ENCODE measurements around the gene UST. TPM values are rescaled to one million over a fixed set of nuclear protein-coding genes. Genes with fewer than 3 reads are reported as not detected.
"Not testable (repeated sequence)": the region's sequence is repeated elsewhere in the genome, so short reads cannot be mapped to it uniquely, and the experiment has no call there.

UST gene
- total RNA-seq, 4 donors from 2014 or later = 4.8 to 9.0 (median 7.8) TPM

GRCh38 chr6:148771896-148772554 lies 25.2 kb downstream of the UST start:
- H3K9me3 ChIP-seq = no peaks in the 10 kb centered on the region
- no peak overlapping the region for H3K27ac ChIP-seq
- no peak for DNase-seq
- 80 to 82% methylated on average over 3 to 6 of the region's 6 CpGs for WGBS, 2 donors (ENCODE audit: low coverage in 1 of 2)
- peaks cover 0 to 11% (median 0%) of the 10 kb centered on the region in 4 donors for H3K4me1 ChIP-seq
- no peaks in the 10 kb centered on the region for H3K36me3 ChIP-seq
- in situ Hi-C loops (cut with MboI; ENCODE audit: low pct_ligation_motif_present in 1 of 4, low pct_unique_long_range_greater_than_20kb in 1 of 4, low sequenced_read_pairs in 3 of 4) = no loop called here
- intact Hi-C loops (cut with DNase I; ENCODE audit: low total_unique reads) = no loop called here
- H3K4me3 ChIP-seq = no peak overlapping the region
- TF ChIP-seq POLR2AphosphoS5 (IDR thresholded peaks at IDR 0.05) (no peak), POLR2A (IDR thresholded peaks at IDR 0.05) (no peak)
- no peaks in the 10 kb centered on the region for H3K27me3 ChIP-seq

GRCh38 chr6:148775161-148775560 lies 28.3 kb downstream of the UST start:
- Histone ChIP-seq H3K36me3 (no peaks in the 10 kb centered on the region), H3K9me3 (no peaks in the 10 kb centered on the region), H3K27ac (no peak overlapping the region), H3K4me1 (peaks cover 0 to 15% (median 0%) of the 10 kb centered on the region in 4 donors), H3K4me3 (no peak overlapping the region), H3K27me3 (no peaks in the 10 kb centered on the region)
- 78 to 83% methylated on average over 6 of the region's 6 CpGs for WGBS, 2 donors (ENCODE audit: low coverage in 1 of 2)
- in situ Hi-C loops (cut with MboI; ENCODE audit: low pct_ligation_motif_present in 1 of 4, low pct_unique_long_range_greater_than_20kb in 1 of 4, low sequenced_read_pairs in 3 of 4) = no loop called here
- intact Hi-C loops (cut with DNase I; ENCODE audit: low total_unique reads) = no loop called here
- no peak for DNase-seq
- TF ChIP-seq POLR2AphosphoS5 (IDR thresholded peaks at IDR 0.05) (no peak), EP300 (IDR thresholded peaks at IDR 0.05; ENCODE audit: low read depth) (no peak), POLR2A (IDR thresholded peaks at IDR 0.05) (no peak), CTCF (IDR thresholded peaks at IDR 0.05) (no peak)

- no peak overlapping the region for H3K4me3 ChIP-seq
- in situ Hi-C loops (cut with MboI; ENCODE audit: low pct_ligation_motif_present in 1 of 4, low pct_unique_long_range_greater_than_20kb in 1 of 4, low sequenced_read_pairs in 3 of 4) = no loop called here
- no peaks in the 10 kb centered on the region for H3K27me3 ChIP-seq
- no peaks in the 10 kb centered on the region for H3K9me3 ChIP-seq
- DNase-seq = no peak
- no peaks in the 10 kb centered on the region for H3K36me3 ChIP-seq
- no peak for TF ChIP-seq POLR2A (IDR thresholded peaks at IDR 0.05)
- no peak for TF ChIP-seq POLR2AphosphoS5 (IDR thresholded peaks at IDR 0.05)
- no peak for TF ChIP-seq EP300 (IDR thresholded peaks at IDR 0.05; ENCODE audit: low read depth)
- TF ChIP-seq CTCF (IDR thresholded peaks at IDR 0.05) = no peak
- peak overlapping the region; percentile 16 to 49 (median 33) for H3K27ac ChIP-seq
- intact Hi-C loops (cut with DNase I; ENCODE audit: low total_unique reads) = no loop called here
- H3K4me1 ChIP-seq = peaks cover 0 to 15% (median 0%) of the 10 kb centered on the region in 4 donors
- WGBS, 2 donors (ENCODE audit: low coverage in 1 of 2) = 73 to 76% methylated on average over 6 to 15 of the region's 15 CpGs
Measured at GRCh38 chr6:148776321-148777308, 29.8 kb downstream of the UST start.

- Histone ChIP-seq H3K36me3 (no peaks in the 10 kb centered on the region), H3K27ac (no peak overlapping the region), H3K4me1 (peaks cover 0 to 15% (median 0%) of the 10 kb centered on the region in 4 donors), H3K27me3 (no peaks in the 10 kb centered on the region), H3K4me3 (no peak overlapping the region), H3K9me3 (no peaks in the 10 kb centered on the region)
- DNase-seq = no peak
- intact Hi-C loops (cut with DNase I; ENCODE audit: low total_unique reads) = no loop called here
- TF ChIP-seq CTCF (IDR thresholded peaks at IDR 0.05) = no peak
- no peak for TF ChIP-seq POLR2A (IDR thresholded peaks at IDR 0.05)
- TF ChIP-seq POLR2AphosphoS5 (IDR thresholded peaks at IDR 0.05) = no peak
- TF ChIP-seq EP300 (IDR thresholded peaks at IDR 0.05; ENCODE audit: low read depth) = no peak
- 62 to 88% methylated on average over 6 of the region's 6 CpGs for WGBS, 2 donors (ENCODE audit: low coverage in 1 of 2)
- in situ Hi-C loops (cut with MboI; ENCODE audit: low pct_ligation_motif_present in 1 of 4, low pct_unique_long_range_greater_than_20kb in 1 of 4, low sequenced_read_pairs in 3 of 4) = no loop called here
Measured at GRCh38 chr6:148779142-148779562, 32.3 kb downstream of the UST start.

GRCh38 chr6:148780423-148780822 lies 33.6 kb downstream of the UST start:
- intact Hi-C loops (cut with DNase I; ENCODE audit: low total_unique reads); H3K36me3 ChIP-seq; DNase-seq; H3K9me3 ChIP-seq; in situ Hi-C loops (cut with MboI; ENCODE audit: low pct_ligation_motif_present in 1 of 4, low pct_unique_long_range_greater_than_20kb in 1 of 4, low sequenced_read_pairs in 3 of 4); H3K27ac ChIP-seq; H3K27me3 ChIP-seq; H3K4me3 ChIP-seq: not testable (repeated sequence)
- 78 to 97% methylated on average over 1 of the region's 1 CpG for WGBS, 2 donors (ENCODE audit: low coverage in 1 of 2)
- peaks cover 0 to 15% (median 0%) of the 10 kb centered on the region in 4 donors for H3K4me1 ChIP-seq
